ENCODE data around the gene HCN2. TPM values are rescaled to one million over a fixed set of nuclear protein-coding genes. Genes with fewer than 3 reads are reported as not detected.

The HCN2 gene
- total and polyA plus RNA-seq, 2 of the 8 experiments (the other 6 are each of a cell fraction or from before 2014, with no cell fraction given) = 1.0 to 4.0 TPM

DNA sequence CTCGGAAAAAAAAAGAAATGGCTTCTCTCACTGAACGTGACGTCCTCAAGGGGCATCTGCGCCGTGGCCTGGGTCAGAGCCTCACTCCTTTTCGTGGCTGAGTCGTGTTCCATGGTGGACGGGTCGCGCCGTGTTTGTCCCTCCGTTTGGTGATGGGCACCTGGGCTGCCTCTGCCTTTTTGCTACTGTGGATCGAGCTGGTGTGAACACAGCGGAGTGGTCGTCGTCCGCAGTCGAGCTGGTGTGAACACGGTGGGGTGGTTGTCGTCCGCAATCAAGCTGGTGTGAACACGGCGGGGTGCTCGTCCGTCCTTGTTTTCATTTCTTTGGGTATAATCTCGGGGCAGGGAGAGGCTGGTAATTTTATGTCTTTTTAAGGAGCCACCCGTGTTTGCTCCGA, 11.6 kb downstream of the HCN2 start (continued):
- TF ChIP-seq, protein P1, sequence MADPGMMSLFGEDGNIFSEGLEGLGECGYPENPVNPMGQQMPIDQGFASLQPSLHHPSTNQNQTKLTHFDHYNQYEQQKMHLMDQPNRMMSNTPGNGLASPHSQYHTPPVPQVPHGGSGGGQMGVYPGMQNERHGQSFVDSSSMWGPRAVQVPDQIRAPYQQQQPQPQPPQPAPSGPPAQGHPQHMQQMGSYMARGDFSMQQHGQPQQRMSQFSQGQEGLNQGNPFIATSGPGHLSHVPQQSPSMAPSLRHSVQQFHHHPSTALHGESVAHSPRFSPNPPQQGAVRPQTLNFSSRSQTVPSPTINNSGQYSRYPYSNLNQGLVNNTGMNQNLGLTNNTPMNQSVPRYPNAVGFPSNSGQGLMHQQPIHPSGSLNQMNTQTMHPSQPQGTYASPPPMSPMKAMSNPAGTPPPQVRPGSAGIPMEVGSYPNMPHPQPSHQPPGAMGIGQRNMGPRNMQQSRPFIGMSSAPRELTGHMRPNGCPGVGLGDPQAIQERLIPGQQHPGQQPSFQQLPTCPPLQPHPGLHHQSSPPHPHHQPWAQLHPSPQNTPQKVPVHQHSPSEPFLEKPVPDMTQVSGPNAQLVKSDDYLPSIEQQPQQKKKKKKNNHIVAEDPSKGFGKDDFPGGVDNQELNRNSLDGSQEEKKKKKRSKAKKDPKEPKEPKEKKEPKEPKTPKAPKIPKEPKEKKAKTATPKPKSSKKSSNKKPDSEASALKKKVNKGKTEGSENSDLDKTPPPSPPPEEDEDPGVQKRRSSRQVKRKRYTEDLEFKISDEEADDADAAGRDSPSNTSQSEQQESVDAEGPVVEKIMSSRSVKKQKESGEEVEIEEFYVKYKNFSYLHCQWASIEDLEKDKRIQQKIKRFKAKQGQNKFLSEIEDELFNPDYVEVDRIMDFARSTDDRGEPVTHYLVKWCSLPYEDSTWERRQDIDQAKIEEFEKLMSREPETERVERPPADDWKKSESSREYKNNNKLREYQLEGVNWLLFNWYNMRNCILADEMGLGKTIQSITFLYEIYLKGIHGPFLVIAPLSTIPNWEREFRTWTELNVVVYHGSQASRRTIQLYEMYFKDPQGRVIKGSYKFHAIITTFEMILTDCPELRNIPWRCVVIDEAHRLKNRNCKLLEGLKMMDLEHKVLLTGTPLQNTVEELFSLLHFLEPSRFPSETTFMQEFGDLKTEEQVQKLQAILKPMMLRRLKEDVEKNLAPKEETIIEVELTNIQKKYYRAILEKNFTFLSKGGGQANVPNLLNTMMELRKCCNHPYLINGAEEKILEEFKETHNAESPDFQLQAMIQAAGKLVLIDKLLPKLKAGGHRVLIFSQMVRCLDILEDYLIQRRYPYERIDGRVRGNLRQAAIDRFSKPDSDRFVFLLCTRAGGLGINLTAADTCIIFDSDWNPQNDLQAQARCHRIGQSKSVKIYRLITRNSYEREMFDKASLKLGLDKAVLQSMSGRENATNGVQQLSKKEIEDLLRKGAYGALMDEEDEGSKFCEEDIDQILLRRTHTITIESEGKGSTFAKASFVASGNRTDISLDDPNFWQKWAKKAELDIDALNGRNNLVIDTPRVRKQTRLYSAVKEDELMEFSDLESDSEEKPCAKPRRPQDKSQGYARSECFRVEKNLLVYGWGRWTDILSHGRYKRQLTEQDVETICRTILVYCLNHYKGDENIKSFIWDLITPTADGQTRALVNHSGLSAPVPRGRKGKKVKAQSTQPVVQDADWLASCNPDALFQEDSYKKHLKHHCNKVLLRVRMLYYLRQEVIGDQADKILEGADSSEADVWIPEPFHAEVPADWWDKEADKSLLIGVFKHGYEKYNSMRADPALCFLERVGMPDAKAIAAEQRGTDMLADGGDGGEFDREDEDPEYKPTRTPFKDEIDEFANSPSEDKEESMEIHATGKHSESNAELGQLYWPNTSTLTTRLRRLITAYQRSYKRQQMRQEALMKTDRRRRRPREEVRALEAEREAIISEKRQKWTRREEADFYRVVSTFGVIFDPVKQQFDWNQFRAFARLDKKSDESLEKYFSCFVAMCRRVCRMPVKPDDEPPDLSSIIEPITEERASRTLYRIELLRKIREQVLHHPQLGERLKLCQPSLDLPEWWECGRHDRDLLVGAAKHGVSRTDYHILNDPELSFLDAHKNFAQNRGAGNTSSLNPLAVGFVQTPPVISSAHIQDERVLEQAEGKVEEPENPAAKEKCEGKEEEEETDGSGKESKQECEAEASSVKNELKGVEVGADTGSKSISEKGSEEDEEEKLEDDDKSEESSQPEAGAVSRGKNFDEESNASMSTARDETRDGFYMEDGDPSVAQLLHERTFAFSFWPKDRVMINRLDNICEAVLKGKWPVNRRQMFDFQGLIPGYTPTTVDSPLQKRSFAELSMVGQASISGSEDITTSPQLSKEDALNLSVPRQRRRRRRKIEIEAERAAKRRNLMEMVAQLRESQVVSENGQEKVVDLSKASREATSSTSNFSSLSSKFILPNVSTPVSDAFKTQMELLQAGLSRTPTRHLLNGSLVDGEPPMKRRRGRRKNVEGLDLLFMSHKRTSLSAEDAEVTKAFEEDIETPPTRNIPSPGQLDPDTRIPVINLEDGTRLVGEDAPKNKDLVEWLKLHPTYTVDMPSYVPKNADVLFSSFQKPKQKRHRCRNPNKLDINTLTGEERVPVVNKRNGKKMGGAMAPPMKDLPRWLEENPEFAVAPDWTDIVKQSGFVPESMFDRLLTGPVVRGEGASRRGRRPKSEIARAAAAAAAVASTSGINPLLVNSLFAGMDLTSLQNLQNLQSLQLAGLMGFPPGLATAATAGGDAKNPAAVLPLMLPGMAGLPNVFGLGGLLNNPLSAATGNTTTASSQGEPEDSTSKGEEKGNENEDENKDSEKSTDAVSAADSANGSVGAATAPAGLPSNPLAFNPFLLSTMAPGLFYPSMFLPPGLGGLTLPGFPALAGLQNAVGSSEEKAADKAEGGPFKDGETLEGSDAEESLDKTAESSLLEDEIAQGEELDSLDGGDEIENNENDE (IDR thresholded peaks at IDR 0.05; ENCODE audit: insufficient replicate concordance, low read length) = no peak
- TF ChIP-seq SIN3A (conservative IDR thresholded peaks at IDR 0.05 in 1 of 2, IDR thresholded peaks at IDR 0.05 in 1 of 2; ENCODE audit: low read depth in 1 of 2, low read length in 2 of 2) = no peak
- TF ChIP-seq SIRT6 (IDR thresholded peaks at IDR 0.05; ENCODE audit: low read length) = no peak
- TF ChIP-seq RAD21 (IDR thresholded peaks at IDR 0.05 in 1 of 2, conservative IDR thresholded peaks at IDR 0.05 in 1 of 2; ENCODE audit: low read depth in 2 of 2, low read length in 2 of 2) = no peak
- TF ChIP-seq POLR2AphosphoS5 (IDR thresholded peaks at IDR 0.05; ENCODE audit: low read depth, low read length) = no peak
- TF ChIP-seq PHF8 (conservative IDR thresholded peaks at IDR 0.05; ENCODE audit: low read depth, low read length) = no peak
